Upper lobe of left lung (tissue), 6 donors: ENCODE results near the gene NEK2. TPM values are rescaled to one million over a fixed set of nuclear protein-coding genes. Genes with fewer than 3 reads are reported as not detected.
A peak's percentile ranks its signal among the peaks of the same experiment; 100 is the strongest.

ENCODE experiments used
- ATAC-seq, 2 donors: fragments of 200-7000 bp; cut with Tn5 transposase; one replicate each; pipeline ENCODE4 v1.9.1; 2022; ENCODE audit warnings: mild to moderate bottlenecking in 2 of 2, moderate library complexity in 2 of 2; ENCODE audit not compliant: low FRiP score in 2 of 2
- DNase-seq, 2 donors: peaks; one replicate each; pipeline ENCODE4 v3.0.0-alpha.2; 2019 to 2020
- H3K27ac ChIP-seq, 4 donors: fragments of 200-600 bp; sonication (generic); one replicate each; pipeline ENCODE4 v1.5.1; 2016 to 2019
- H3K27me3 ChIP-seq, 4 donors: fragments of 200-600 bp; sonication (generic); one replicate each; pipeline ENCODE4 v1.5.1; 2017 to 2019
- H3K36me3 ChIP-seq, 4 donors: fragments of 200-600 bp; sonication (generic); one replicate each; pipeline ENCODE4 v1.5.1; 2016 to 2019
- H3K4me1 ChIP-seq, 4 donors: fragments of 200-600 bp; sonication (generic); one replicate each; pipeline ENCODE4 v1.5.1; 2018 to 2019
- H3K4me3 ChIP-seq, 4 donors: fragments of 200-600 bp; sonication (generic); one replicate each; pipeline ENCODE4 v1.5.1; 2017 to 2019; ENCODE audit warnings: mild to moderate bottlenecking in 2 of 4, moderate library complexity in 1 of 4
- H3K9me3 ChIP-seq, 4 donors: fragments of 200-600 bp; sonication (generic); one replicate each; pipeline ENCODE4 v1.5.1; 2018 to 2019
- CTCF ChIP-seq, 6 experiments: fragments of 450-650 bp in 4 of 6; fragments of 200-600 bp in 2 of 6; sonication (generic) in 2 of 6; IDR thresholded peaks; one replicate each; pipeline ENCODE4 v1.5.1; 2016 to 2019; ENCODE audit warnings: antibody characterized with exemption in 6 of 6
- EP300 ChIP-seq, 4 donors: sonication (generic); formaldehyde crosslinking; IDR thresholded peaks; one replicate each; pipeline ENCODE4 v1.5.1; 2017; ENCODE audit warnings: antibody characterized with exemption in 4 of 4, control low read depth in 2 of 4
- POLR2A ChIP-seq, 4 donors: fragments of 450-650 bp; IDR thresholded peaks; one replicate each; pipeline ENCODE4 v1.5.1; 2016 to 2017; ENCODE audit warnings: antibody characterized with exemption in 4 of 4, mild to moderate bottlenecking in 2 of 4
- POLR2AphosphoS5 ChIP-seq, 2 donors: sonication (generic); formaldehyde crosslinking; IDR thresholded peaks; one replicate each; pipeline ENCODE4 v1.5.1; 2017; ENCODE audit warnings: antibody characterized with exemption in 2 of 2
- WGBS, 2 donors: methylation state at CpG; one replicate each; pipeline ENCODE4 v1.1.5; 2017 to 2018; 5-methylcytosine and 5-hydroxymethylcytosine counted together
- total RNA-seq, 6 donors: library from RNA; depleted of rRNA in 4 of 6; stranded (reverse); fragments of >200 nt in 4 of 6; gene quantifications; one replicate each; pipeline versions ENCODE4 v1.1.0 to v1.2.1, GENCODE V29; 2016 to 2021
- donor health status: DM: no; HTN: no; CAD: no; lungs with moderate emphysema.
- donor health status: DM: no; HTN: yes; CAD: no; lungs with severe emphysema.

The NEK2 gene
- total RNA-seq, 6 donors from 2014 or later: 0.33 to 1.8 (median 1.2) TPM; not detected in 1

DNA sequence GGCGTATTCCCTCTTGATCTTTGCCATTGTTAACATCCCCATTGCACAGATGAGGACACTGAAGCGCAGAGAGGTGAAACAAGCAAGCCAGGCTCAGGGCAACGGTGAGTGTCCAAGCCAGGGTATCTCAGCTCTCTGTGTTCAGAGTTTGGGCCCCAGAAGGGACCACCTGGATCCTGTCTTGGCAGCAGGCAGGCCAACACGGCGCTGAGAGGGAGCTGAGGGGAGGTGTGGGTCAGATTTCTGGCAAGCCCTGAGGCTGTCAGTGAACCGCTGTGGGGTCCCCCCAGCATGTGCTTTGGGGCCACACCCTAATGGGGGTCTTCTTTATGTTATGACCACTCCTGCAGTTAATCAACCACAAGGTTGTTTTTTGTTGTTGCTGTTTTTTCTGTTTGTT is 23.1 kb downstream of the NEK2 start:
- H3K4me3 ChIP-seq: no peak overlapping the region
- peaks cover 0 to 7% (median 0%) of the 10 kb centered on the region in 4 donors for H3K4me1 ChIP-seq
- H3K36me3 ChIP-seq: no peaks in the 10 kb centered on the region
- H3K9me3 ChIP-seq: no peaks in the 10 kb centered on the region
- DNase-seq: no peak
- WGBS, 2 donors: 82 to 86% methylated on average over 6 of the region's 6 CpGs
- H3K27me3 ChIP-seq: no peaks in the 10 kb centered on the region
- no peak overlapping the region for H3K27ac ChIP-seq
- TF ChIP-seq CTCF (IDR thresholded peaks at IDR 0.05) (no peak), POLR2A (IDR thresholded peaks at IDR 0.05) (no peak), POLR2AphosphoS5 (IDR thresholded peaks at IDR 0.05) (no peak), EP300 (IDR thresholded peaks at IDR 0.05) (no peak)
- ATAC-seq: no peak

- H3K36me3 ChIP-seq: no peaks in the 10 kb centered on the region
- peak in 1 of 2 donors; percentile 23 for DNase-seq
- 87 to 91% methylated on average over 7 of the region's 7 CpGs for WGBS, 2 donors
- H3K27ac ChIP-seq: no peak overlapping the region
- H3K9me3 ChIP-seq: no peaks in the 10 kb centered on the region
- no peak overlapping the region for H3K4me3 ChIP-seq
- ATAC-seq: no peak
- TF ChIP-seq POLR2AphosphoS5 (IDR thresholded peaks at IDR 0.05) (no peak), EP300 (IDR thresholded peaks at IDR 0.05) (no peak)
- no peaks in the 10 kb centered on the region for H3K27me3 ChIP-seq
- H3K4me1 ChIP-seq: peaks cover 0 to 7% (median 0%) of the 10 kb centered on the region in 4 donors
Observed at GRCh38 chr1:211650904-211651303, 24.5 kb downstream of the NEK2 start.

DNA sequence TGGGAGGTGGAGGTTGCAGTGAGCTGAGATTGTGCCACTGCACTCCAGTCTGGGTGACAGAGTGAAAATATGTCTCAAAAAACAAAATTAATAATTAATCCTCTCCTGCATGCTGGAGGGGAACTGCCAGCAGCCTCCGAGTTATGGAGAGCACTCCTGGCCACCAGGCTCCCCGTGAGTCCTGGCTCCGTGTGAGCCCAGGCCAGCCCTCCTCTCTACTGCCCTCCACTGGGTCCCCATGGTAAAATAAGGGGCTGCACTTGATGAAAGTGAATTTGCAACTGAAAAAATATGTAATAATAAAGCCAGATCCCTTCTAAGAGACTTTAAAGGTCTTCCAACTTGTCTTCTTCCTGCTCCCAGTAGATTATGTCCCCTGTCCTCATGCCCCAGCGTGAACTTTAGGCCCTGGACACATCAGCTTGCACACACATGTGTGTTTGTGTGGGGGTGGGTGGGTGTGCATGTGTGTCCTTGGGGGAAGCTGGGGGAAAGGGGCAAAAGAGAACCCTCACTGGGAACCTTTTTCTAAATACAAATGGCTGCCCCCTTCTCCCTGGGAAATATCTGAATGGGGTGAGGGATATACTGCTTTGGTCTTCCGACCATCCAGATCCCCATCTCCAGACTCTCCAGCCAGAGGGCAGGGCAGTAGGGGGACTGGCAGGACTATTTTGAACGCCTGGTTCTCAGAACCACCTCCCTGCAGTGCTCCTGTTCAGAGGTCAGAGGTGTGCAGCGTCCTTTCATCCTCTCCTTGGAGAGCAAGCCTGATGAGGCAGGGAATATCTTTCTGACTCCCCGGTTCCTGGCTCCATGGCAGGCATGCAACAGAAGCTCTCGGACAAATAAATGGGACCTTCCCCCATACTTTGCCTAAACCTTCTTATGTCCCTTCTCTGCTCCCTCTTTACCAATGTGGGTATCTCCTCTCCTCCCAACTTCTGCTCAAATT is 26.2 kb downstream of the NEK2 start:
- H3K4me1 ChIP-seq: peaks cover 0 to under 1% (median 0%) of the 10 kb centered on the region in 4 donors
- no peak overlapping the region for H3K27ac ChIP-seq
- TF ChIP-seq POLR2A (IDR thresholded peaks at IDR 0.05): no peak
- peak in 4 of 6 experiments; percentile 37 to 53 (median 46) for TF ChIP-seq CTCF (IDR thresholded peaks at IDR 0.05)
- no peak overlapping the region for H3K4me3 ChIP-seq
- H3K36me3 ChIP-seq: no peaks in the 10 kb centered on the region
- 64 to 67% methylated on average over 9 of the region's 9 CpGs for WGBS, 2 donors
- DNase-seq: peak in 1 of 2 donors; percentile 58
- H3K9me3 ChIP-seq: no peaks in the 10 kb centered on the region
- no peaks in the 10 kb centered on the region for H3K27me3 ChIP-seq
- peak; percentile 87 to 91 for ATAC-seq

DNA sequence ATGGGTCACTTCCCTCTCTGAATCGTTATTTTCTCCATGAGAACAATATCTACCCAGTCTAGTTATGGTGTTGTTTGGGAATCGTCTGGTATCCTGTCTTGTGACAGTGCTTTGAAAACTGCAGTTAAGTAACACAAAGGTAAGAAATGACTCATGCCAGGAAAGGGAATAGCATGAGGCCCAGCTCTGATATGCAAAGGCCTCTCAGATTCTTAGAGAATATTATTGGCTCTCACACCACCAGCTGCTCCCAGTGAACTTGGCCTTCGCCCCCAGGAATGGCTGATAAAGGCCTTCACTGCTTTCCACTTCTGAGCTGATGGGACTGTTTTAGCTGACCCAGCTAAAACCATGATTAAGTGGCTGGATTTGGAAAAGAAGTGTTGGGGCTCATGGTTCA is 27.1 kb downstream of the NEK2 start:
- Histone ChIP-seq H3K4me1 (peaks cover 7 to 8% (median 8%) of the 10 kb centered on the region in 4 donors), H3K27ac (no peak overlapping the region), H3K36me3 (no peaks in the 10 kb centered on the region), H3K27me3 (no peaks in the 10 kb centered on the region), H3K4me3 (no peak overlapping the region), H3K9me3 (no peaks in the 10 kb centered on the region)
- DNase-seq: no peak
- 79 to 91% methylated on average over 3 of the region's 3 CpGs for WGBS, 2 donors
- no peak for ATAC-seq
- TF ChIP-seq POLR2A (IDR thresholded peaks at IDR 0.05) (no peak), CTCF (IDR thresholded peaks at IDR 0.05) (no peak), POLR2AphosphoS5 (IDR thresholded peaks at IDR 0.05) (no peak), EP300 (IDR thresholded peaks at IDR 0.05) (no peak)

- no peaks in the 10 kb centered on the region for H3K36me3 ChIP-seq
- TF ChIP-seq POLR2A (IDR thresholded peaks at IDR 0.05) (no peak), EP300 (IDR thresholded peaks at IDR 0.05) (no peak), CTCF (IDR thresholded peaks at IDR 0.05) (no peak), POLR2AphosphoS5 (IDR thresholded peaks at IDR 0.05) (no peak)
- WGBS, 2 donors: 82% methylated on average over 4 of the region's 4 CpGs
- H3K4me1 ChIP-seq: peaks cover 7 to 8% (median 8%) of the 10 kb centered on the region in 4 donors
- no peak for DNase-seq
- no peak overlapping the region for H3K4me3 ChIP-seq
- no peaks in the 10 kb centered on the region for H3K9me3 ChIP-seq
- ATAC-seq: no peak
- no peaks in the 10 kb centered on the region for H3K27me3 ChIP-seq
- no peak overlapping the region for H3K27ac ChIP-seq
Observed at GRCh38 chr1:211647711-211648121, 27.7 kb downstream of the NEK2 start.
